HG03025 (cell line): ENCODE measurements around the gene HLA-DMA.

Source experiments
- ATAC-seq: cut with Tn5 transposase; IDR thresholded peaks from one replicate; pipeline ENCODE4 v1.9.1; 2021; ENCODE audit warnings: mild to moderate bottlenecking, moderate library complexity; ENCODE audit not compliant: unreplicated experiment, low FRiP score

The HLA-DMA gene

GRCh38 chr6:32935551-32936238, 17.2 kb downstream of the HLA-DMA start:
- no peak for ATAC-seq

GRCh38 chr6:32933661-32934085, 19.2 kb downstream of the HLA-DMA start:
- no peak for ATAC-seq

GRCh38 chr6:32932132-32932868, 20.6 kb downstream of the HLA-DMA start:
- no peak for ATAC-seq

GRCh38 chr6:32931211-32931610, 21.7 kb downstream of the HLA-DMA start:
- ATAC-seq, result no peak

GRCh38 chr6:32922083-32922482, 30.8 kb downstream of the HLA-DMA start:
- no peak for ATAC-seq

- ATAC-seq, result no peak
These were observed 32.2 kb downstream of the HLA-DMA start for GRCh38 chr6:32920715-32921114.

GRCh38 chr6:32912951-32913350, 39.9 kb downstream of the HLA-DMA start:
- ATAC-seq, result no peak

- ATAC-seq, result no peak
These were observed 44.0 kb downstream of the HLA-DMA start for GRCh38 chr6:32908897-32909296.

GRCh38 chr6:32906539-32906938, 46.4 kb downstream of the HLA-DMA start:
- no peak for ATAC-seq

- no peak for ATAC-seq
These were observed 47.8 kb downstream of the HLA-DMA start for GRCh38 chr6:32905078-32905477.

- no peak for ATAC-seq
These were observed 48.9 kb downstream of the HLA-DMA start for GRCh38 chr6:32903952-32904351.
